GM23338 (cell line): ENCODE results near the gene SEPHS1.

Experiments
- EZH2 ChIP-seq: fragments of 200-600 bp; sonication (generic); IDR thresholded peaks from one replicate; pipeline ENCODE4 v1.8.0; 2017; ENCODE audit warnings: antibody characterized with exemption, mild to moderate bottlenecking, low read depth; ENCODE audit not compliant: unreplicated experiment
- JUNB ChIP-seq: IDR thresholded peaks from one replicate; pipeline ENCODE4 v1.6.1; 2016; ENCODE audit warnings: antibody characterized with exemption; ENCODE audit not compliant: unreplicated experiment
- POLR2AphosphoS5 ChIP-seq: IDR thresholded peaks from 2 replicates; pipeline ENCODE4 v1.6.1; 2016; ENCODE audit warnings: antibody characterized with exemption, low read depth
- REST ChIP-seq: IDR thresholded peaks from one replicate; pipeline ENCODE4 v1.6.1; 2018; ENCODE audit warnings: antibody characterized with exemption; ENCODE audit not compliant: unreplicated experiment
- TF ChIP-seq, protein P1 (sequence below), 2 experiments: fragments of 200-600 bp in 1 of 2; sonication (generic) in 1 of 2; conservative IDR thresholded peaks; 2 replicates each; pipeline versions ENCODE4 v1.5.1 to v1.6.1; 2016 to 2017; ENCODE audit warnings: antibody characterized with exemption in 2 of 2, low read depth in 2 of 2, mild to moderate bottlenecking in 2 of 2, moderate library complexity in 1 of 2

DNA sequence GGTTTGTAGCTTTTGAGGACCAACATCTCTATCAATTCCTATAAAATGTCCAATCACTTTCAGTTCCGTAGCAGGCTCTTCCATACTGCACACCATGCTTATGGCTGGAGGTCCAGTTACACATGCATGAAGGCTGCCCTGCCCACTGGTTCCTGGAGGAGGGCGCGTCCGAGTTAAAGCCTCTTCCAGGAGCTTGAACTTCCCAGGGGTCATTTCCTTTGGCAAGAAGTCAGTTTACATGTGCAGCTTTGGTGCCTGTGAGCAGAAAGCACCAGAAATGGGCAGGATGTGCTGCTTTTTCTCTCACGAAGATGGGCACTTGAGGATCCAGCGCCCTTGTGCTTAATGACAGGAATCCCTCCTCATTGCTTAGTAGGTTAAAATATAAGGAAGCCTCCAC is 30.6 kb downstream of the SEPHS1 start:
- TF ChIP-seq, protein P1, sequence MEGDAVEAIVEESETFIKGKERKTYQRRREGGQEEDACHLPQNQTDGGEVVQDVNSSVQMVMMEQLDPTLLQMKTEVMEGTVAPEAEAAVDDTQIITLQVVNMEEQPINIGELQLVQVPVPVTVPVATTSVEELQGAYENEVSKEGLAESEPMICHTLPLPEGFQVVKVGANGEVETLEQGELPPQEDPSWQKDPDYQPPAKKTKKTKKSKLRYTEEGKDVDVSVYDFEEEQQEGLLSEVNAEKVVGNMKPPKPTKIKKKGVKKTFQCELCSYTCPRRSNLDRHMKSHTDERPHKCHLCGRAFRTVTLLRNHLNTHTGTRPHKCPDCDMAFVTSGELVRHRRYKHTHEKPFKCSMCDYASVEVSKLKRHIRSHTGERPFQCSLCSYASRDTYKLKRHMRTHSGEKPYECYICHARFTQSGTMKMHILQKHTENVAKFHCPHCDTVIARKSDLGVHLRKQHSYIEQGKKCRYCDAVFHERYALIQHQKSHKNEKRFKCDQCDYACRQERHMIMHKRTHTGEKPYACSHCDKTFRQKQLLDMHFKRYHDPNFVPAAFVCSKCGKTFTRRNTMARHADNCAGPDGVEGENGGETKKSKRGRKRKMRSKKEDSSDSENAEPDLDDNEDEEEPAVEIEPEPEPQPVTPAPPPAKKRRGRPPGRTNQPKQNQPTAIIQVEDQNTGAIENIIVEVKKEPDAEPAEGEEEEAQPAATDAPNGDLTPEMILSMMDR (conservative IDR thresholded peaks at IDR 0.05; ENCODE audit: low read depth in 2 of 2) = no peak
- TF ChIP-seq POLR2AphosphoS5 (peak; percentile 46; the same call in 1 of the 2 replicates), EZH2 (no peak), JUNB (no peak), REST (no peak)
